GM23338 (cell line): Measurements from ENCODE around the gene CPSF4L. TPM values are rescaled to one million over a fixed set of nuclear protein-coding genes. Genes with fewer than 3 reads are reported as not detected.

Experiments
- ATAC-seq: fragments of 200-7000 bp; cut with Tn5 transposase; 3 replicates; pipeline ENCODE4 v1.9.1; 2020
- DNase-seq: peaks from one replicate; pipeline ENCODE4 v3.0.0-alpha.2; 2015; ENCODE audit warnings: low spot score
- H2AFZ ChIP-seq: fragments of 200-600 bp; sonication (generic); 2 replicates; pipeline ENCODE4 v1.8.0; 2016; ENCODE audit warnings: antibody characterized with exemption, mild to moderate bottlenecking, moderate library complexity
- H3F3A ChIP-seq: fragments of 200-600 bp; sonication (generic); replicated peaks from 2 replicates; pipeline ENCODE4 v1.8.0; 2017; ENCODE audit warnings: antibody characterized with exemption, mixed run types, low read depth
- H3K27ac ChIP-seq: fragments of 200-600 bp; sonication (generic); 2 replicates; pipeline ENCODE4 v1.6.1; 2016; ENCODE audit warnings: low read depth
- H3K27me3 ChIP-seq: fragments of 200-600 bp; sonication (generic); 2 replicates; pipeline ENCODE4 v1.8.0; 2016; ENCODE audit warnings: mild to moderate bottlenecking, mixed run types, moderate library complexity; ENCODE audit not compliant: insufficient read depth
- H3K36me3 ChIP-seq: fragments of 200-600 bp; sonication (generic); 2 replicates; pipeline ENCODE4 v1.8.0; 2016; ENCODE audit warnings: mild to moderate bottlenecking; ENCODE audit not compliant: insufficient read depth
- H3K4me1 ChIP-seq: fragments of 200-600 bp; sonication (generic); 2 replicates; pipeline ENCODE4 v1.8.0; 2016; ENCODE audit warnings: mild to moderate bottlenecking, moderate library complexity; ENCODE audit not compliant: insufficient read depth
- H3K4me2 ChIP-seq: fragments of 200-600 bp; sonication (generic); 2 replicates; pipeline ENCODE4 v1.7.1; 2017; ENCODE audit warnings: mixed run types
- H3K4me3 ChIP-seq: fragments of 200-600 bp; sonication (generic); 2 replicates; pipeline ENCODE4 v1.6.1; 2016; ENCODE audit warnings: mixed run types
- H3K79me2 ChIP-seq: fragments of 200-600 bp; sonication (generic); replicated peaks from 2 replicates; pipeline ENCODE4 v1.8.0; 2017; ENCODE audit warnings: mild to moderate bottlenecking; ENCODE audit not compliant: insufficient read depth
- H3K9me2 ChIP-seq: fragments of 200-600 bp; sonication (generic); 2 replicates; pipeline ENCODE4 v1.8.0; 2017; ENCODE audit not compliant: insufficient read depth
- H4K20me1 ChIP-seq: fragments of 200-600 bp; sonication (generic); replicated peaks from 2 replicates; pipeline ENCODE4 v1.8.0; 2017; ENCODE audit warnings: mild to moderate bottlenecking; ENCODE audit not compliant: insufficient read depth
- H3K27ac Mint-ChIP-seq: 2 replicates; pipeline ENCODE4 v1.8.0; 2020; ENCODE audit warnings: inconsistent platforms, mild to moderate bottlenecking, moderate library complexity, mixed read lengths
- H3K27me3 Mint-ChIP-seq: 3 replicates; pipeline ENCODE4 v1.8.0; 2022; ENCODE audit warnings: low read depth, mild to moderate bottlenecking, moderate library complexity, mixed read lengths, inconsistent platforms; ENCODE audit not compliant: insufficient read depth, poor library complexity
- H3K36me3 Mint-ChIP-seq: 3 replicates; pipeline ENCODE4 v1.8.0; 2021; ENCODE audit warnings: low read depth, mild to moderate bottlenecking, inconsistent platforms, moderate library complexity, mixed read lengths
- H3K4me1 Mint-ChIP-seq: 3 replicates; pipeline ENCODE4 v1.8.0; 2020; ENCODE audit warnings: mild to moderate bottlenecking, inconsistent platforms, mixed read lengths
- H3K4me3 Mint-ChIP-seq: 3 replicates; pipeline ENCODE4 v1.8.0; 2021; ENCODE audit warnings: moderate library complexity, mild to moderate bottlenecking, inconsistent platforms, mixed read lengths
- H3K9me3 Mint-ChIP-seq: 3 replicates; pipeline ENCODE4 v1.8.0; 2020; ENCODE audit warnings: moderate library complexity, mild to moderate bottlenecking, inconsistent platforms, mixed read lengths
- JUNB ChIP-seq: IDR thresholded peaks from one replicate; pipeline ENCODE4 v1.6.1; 2016; ENCODE audit warnings: antibody characterized with exemption; ENCODE audit not compliant: unreplicated experiment
- NANOG ChIP-seq: IDR thresholded peaks from 2 replicates; pipeline ENCODE4 v1.6.1; 2016; ENCODE audit warnings: antibody characterized with exemption, borderline replicate concordance
- ZNF331 ChIP-seq: fragments of 250-450 bp; sonication (Bioruptor Pico); IDR thresholded peaks from 2 replicates; pipeline ENCODE4 v1.5.0; 2020; ENCODE audit warnings: low read depth, mild to moderate bottlenecking, moderate library complexity
- polyA plus RNA-seq: library from polyadenylated mRNA; unstranded; fragments of >200 nt; fragmentation: Nextera tagmentation; extraction: Ambion mirVana; gene quantifications from 2 replicates; pipeline ENCODE4 v1.2.1, GENCODE V29; 2016
- total RNA-seq: library from RNA; depleted of rRNA; stranded (reverse); fragments of >200 nt; shearing (Covaris generic); gene quantifications from 2 replicates; pipeline ENCODE4 v1.2.3, GENCODE V29; 2014
- TF ChIP-seq, protein P1 (sequence below): IDR thresholded peaks from 2 replicates; pipeline ENCODE4 v1.6.1; 2016; ENCODE audit warnings: antibody characterized with exemption
- TF ChIP-seq, protein P2 (sequence below): IDR thresholded peaks from one replicate; pipeline ENCODE4 v1.6.1; 2018; ENCODE audit warnings: antibody characterized with exemption; ENCODE audit not compliant: unreplicated experiment
- TF ChIP-seq, protein P3 (sequence below), 2 experiments: fragments of 200-600 bp in 1 of 2; sonication (generic) in 1 of 2; conservative IDR thresholded peaks; 2 replicates each; pipeline versions ENCODE4 v1.5.1 to v1.6.1; 2016 to 2017; ENCODE audit warnings: antibody characterized with exemption in 2 of 2, low read depth in 2 of 2, mild to moderate bottlenecking in 2 of 2, moderate library complexity in 1 of 2
- TF ChIP-seq, protein P4 (sequence below): fragments of 250-450 bp; sonication (Bioruptor Pico); IDR thresholded peaks from 2 replicates; pipeline ENCODE4 v1.5.0; 2020; ENCODE audit warnings: mild to moderate bottlenecking, moderate library complexity

CPSF4L gene
- total and polyA plus RNA-seq, 2 experiments from 2014 or later: not detected

DNA sequence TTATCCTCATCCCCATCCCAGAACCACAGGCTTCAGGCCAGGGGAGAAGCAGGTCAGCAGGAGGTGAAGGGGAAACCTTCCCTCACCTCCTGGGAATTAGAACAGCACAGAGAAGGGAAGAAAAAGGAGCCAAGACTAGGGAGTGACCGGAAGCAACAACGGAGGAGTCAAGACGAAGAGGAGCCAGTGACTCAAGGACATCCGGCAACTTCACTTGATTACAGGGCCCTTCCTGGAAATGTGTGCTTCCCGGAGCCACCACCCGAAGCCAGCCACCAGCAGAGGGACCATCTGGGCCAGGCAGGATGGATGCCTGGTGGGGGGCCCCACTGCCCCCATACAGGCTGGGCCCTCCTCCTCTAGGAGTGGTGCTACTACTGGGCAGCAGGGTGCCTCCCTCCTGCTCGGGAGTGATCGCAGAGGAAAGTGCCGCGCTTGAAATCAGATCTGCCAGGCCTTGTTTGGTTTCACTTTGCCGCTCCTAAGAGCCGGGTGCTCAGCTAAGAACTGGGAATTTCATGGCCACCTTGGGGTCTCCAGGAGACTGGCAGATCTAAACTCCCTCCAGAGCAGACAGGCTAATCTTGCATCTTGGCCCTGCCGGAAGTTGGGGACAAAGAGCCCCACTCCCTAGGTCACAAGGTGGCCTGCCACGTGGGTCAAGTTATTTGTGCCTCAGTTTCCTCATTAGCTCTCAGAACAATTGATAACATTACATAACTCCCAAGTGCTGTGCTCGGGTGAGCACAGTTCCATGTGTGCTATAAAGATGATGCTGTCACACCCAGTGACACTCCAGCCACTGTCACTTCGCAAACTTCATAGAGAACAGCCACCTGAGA, 43.5 kb upstream of the CPSF4L start:
- H3K27ac Mint-ChIP-seq: no peak overlapping the region
- 0 out of 3 replicates have a peak, but pooled peaks cover 2% of the 10 kb centered on the region for H3K36me3 Mint-ChIP-seq
- TF ChIP-seq, protein P1, sequence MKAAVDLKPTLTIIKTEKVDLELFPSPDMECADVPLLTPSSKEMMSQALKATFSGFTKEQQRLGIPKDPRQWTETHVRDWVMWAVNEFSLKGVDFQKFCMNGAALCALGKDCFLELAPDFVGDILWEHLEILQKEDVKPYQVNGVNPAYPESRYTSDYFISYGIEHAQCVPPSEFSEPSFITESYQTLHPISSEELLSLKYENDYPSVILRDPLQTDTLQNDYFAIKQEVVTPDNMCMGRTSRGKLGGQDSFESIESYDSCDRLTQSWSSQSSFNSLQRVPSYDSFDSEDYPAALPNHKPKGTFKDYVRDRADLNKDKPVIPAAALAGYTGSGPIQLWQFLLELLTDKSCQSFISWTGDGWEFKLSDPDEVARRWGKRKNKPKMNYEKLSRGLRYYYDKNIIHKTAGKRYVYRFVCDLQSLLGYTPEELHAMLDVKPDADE: peak; percentile 21; the same call in 1 of the 2 replicates
- TF ChIP-seq NANOG: no peak
- no peak for TF ChIP-seq JUNB
- TF ChIP-seq, protein P2, sequence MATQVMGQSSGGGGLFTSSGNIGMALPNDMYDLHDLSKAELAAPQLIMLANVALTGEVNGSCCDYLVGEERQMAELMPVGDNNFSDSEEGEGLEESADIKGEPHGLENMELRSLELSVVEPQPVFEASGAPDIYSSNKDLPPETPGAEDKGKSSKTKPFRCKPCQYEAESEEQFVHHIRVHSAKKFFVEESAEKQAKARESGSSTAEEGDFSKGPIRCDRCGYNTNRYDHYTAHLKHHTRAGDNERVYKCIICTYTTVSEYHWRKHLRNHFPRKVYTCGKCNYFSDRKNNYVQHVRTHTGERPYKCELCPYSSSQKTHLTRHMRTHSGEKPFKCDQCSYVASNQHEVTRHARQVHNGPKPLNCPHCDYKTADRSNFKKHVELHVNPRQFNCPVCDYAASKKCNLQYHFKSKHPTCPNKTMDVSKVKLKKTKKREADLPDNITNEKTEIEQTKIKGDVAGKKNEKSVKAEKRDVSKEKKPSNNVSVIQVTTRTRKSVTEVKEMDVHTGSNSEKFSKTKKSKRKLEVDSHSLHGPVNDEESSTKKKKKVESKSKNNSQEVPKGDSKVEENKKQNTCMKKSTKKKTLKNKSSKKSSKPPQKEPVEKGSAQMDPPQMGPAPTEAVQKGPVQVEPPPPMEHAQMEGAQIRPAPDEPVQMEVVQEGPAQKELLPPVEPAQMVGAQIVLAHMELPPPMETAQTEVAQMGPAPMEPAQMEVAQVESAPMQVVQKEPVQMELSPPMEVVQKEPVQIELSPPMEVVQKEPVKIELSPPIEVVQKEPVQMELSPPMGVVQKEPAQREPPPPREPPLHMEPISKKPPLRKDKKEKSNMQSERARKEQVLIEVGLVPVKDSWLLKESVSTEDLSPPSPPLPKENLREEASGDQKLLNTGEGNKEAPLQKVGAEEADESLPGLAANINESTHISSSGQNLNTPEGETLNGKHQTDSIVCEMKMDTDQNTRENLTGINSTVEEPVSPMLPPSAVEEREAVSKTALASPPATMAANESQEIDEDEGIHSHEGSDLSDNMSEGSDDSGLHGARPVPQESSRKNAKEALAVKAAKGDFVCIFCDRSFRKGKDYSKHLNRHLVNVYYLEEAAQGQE: no peak
- TF ChIP-seq, protein P3, sequence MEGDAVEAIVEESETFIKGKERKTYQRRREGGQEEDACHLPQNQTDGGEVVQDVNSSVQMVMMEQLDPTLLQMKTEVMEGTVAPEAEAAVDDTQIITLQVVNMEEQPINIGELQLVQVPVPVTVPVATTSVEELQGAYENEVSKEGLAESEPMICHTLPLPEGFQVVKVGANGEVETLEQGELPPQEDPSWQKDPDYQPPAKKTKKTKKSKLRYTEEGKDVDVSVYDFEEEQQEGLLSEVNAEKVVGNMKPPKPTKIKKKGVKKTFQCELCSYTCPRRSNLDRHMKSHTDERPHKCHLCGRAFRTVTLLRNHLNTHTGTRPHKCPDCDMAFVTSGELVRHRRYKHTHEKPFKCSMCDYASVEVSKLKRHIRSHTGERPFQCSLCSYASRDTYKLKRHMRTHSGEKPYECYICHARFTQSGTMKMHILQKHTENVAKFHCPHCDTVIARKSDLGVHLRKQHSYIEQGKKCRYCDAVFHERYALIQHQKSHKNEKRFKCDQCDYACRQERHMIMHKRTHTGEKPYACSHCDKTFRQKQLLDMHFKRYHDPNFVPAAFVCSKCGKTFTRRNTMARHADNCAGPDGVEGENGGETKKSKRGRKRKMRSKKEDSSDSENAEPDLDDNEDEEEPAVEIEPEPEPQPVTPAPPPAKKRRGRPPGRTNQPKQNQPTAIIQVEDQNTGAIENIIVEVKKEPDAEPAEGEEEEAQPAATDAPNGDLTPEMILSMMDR (conservative IDR thresholded peaks at IDR 0.05; ENCODE audit: low read depth in 2 of 2): peak; percentile 41 to 55
- TF ChIP-seq, protein P4, sequence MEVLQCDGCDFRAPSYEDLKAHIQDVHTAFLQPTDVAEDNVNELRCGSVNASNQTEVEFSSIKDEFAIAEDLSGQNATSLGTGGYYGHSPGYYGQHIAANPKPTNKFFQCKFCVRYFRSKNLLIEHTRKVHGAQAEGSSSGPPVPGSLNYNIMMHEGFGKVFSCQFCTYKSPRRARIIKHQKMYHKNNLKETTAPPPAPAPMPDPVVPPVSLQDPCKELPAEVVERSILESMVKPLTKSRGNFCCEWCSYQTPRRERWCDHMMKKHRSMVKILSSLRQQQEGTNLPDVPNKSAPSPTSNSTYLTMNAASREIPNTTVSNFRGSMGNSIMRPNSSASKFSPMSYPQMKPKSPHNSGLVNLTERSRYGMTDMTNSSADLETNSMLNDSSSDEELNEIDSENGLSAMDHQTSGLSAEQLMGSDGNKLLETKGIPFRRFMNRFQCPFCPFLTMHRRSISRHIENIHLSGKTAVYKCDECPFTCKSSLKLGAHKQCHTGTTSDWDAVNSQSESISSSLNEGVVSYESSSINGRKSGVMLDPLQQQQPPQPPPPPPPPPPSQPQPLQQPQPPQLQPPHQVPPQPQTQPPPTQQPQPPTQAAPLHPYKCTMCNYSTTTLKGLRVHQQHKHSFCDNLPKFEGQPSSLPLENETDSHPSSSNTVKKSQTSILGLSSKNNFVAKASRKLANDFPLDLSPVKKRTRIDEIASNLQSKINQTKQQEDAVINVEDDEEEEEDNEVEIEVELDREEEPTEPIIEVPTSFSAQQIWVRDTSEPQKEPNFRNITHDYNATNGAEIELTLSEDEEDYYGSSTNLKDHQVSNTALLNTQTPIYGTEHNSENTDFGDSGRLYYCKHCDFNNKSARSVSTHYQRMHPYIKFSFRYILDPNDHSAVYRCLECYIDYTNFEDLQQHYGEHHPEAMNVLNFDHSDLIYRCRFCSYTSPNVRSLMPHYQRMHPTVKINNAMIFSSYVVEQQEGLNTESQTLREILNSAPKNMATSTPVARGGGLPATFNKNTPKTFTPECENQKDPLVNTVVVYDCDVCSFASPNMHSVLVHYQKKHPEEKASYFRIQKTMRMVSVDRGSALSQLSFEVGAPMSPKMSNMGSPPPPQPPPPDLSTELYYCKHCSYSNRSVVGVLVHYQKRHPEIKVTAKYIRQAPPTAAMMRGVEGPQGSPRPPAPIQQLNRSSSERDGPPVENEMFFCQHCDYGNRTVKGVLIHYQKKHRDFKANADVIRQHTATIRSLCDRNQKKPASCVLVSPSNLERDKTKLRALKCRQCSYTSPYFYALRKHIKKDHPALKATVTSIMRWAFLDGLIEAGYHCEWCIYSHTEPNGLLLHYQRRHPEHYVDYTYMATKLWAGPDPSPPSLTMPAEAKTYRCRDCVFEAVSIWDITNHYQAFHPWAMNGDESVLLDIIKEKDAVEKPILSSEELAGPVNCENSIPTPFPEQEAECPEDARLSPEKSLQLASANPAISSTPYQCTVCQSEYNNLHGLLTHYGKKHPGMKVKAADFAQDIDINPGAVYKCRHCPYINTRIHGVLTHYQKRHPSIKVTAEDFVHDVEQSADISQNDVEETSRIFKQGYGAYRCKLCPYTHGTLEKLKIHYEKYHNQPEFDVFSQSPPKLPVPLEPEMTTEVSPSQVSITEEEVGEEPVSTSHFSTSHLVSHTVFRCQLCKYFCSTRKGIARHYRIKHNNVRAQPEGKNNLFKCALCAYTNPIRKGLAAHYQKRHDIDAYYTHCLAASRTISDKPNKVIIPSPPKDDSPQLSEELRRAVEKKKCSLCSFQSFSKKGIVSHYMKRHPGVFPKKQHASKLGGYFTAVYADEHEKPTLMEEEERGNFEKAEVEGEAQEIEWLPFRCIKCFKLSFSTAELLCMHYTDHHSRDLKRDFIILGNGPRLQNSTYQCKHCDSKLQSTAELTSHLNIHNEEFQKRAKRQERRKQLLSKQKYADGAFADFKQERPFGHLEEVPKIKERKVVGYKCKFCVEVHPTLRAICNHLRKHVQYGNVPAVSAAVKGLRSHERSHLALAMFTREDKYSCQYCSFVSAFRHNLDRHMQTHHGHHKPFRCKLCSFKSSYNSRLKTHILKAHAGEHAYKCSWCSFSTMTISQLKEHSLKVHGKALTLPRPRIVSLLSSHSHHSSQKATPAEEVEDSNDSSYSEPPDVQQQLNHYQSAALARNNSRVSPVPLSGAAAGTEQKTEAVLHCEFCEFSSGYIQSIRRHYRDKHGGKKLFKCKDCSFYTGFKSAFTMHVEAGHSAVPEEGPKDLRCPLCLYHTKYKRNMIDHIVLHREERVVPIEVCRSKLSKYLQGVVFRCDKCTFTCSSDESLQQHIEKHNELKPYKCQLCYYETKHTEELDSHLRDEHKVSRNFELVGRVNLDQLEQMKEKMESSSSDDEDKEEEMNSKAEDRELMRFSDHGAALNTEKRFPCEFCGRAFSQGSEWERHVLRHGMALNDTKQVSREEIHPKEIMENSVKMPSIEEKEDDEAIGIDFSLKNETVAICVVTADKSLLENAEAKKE: no peak; the same call in 1 of the 2 replicates
- no peak for TF ChIP-seq ZNF331 (CRISPR knock-in tag)

More for the DNA sequence above, 43.5 kb upstream of the CPSF4L start:
- peak overlapping the region; percentile 69 for H3K27ac ChIP-seq
- peak; percentile 75 for ATAC-seq
- peak overlapping the region; percentile 12; the same call in 1 of the 2 replicates for H3K4me3 ChIP-seq
- 0 out of 2 replicates have a peak, but pooled peaks cover 4% of the 10 kb centered on the region for H3K27me3 ChIP-seq
- peaks cover 65% of the 10 kb centered on the region for H3K79me2 ChIP-seq
- H3K9me3 Mint-ChIP-seq: no peaks in the 10 kb centered on the region
- H3K9me2 ChIP-seq: no peaks in the 10 kb centered on the region
- peaks cover 28% of the 10 kb centered on the region for H3K4me1 ChIP-seq
- H3K36me3 ChIP-seq: no peaks in the 10 kb centered on the region
- peak overlapping the region; percentile 57 for H3K4me2 ChIP-seq
- no peaks in the 10 kb centered on the region for H3F3A ChIP-seq
- peaks cover 11% of the 10 kb centered on the region for H3K27me3 Mint-ChIP-seq
- H3K4me1 Mint-ChIP-seq: peaks cover 30% of the 10 kb centered on the region
- H2AFZ ChIP-seq: no peak overlapping the region
- H4K20me1 ChIP-seq: no peaks in the 10 kb centered on the region
- peak; percentile 68 for DNase-seq
- no peak overlapping the region; the same call in 2 of the 3 replicates for H3K4me3 Mint-ChIP-seq
